Right forelimb (tissue), 1 donor: Measurements from ENCODE around the gene ELOA2.
"Not testable (repeated sequence)": the region's sequence is repeated elsewhere in the genome, so short reads cannot be mapped to it uniquely, and the experiment has no call there.

Source experiments
- DNase-seq: peaks from one replicate; pipeline ENCODE4 v3.0.0-alpha.2; 2018

Gene ELOA2

GRCh38 chr18:47019870-47020269, 15.6 kb downstream of the ELOA2 start:
- DNase-seq, result not testable (repeated sequence)
